Astrocyte (in vitro differentiated cells and primary cell): Measurements from ENCODE around the gene CTBP2. TPM values are rescaled to one million over a fixed set of nuclear protein-coding genes. Genes with fewer than 3 reads are reported as not detected.

Experiments used
- DNase-seq: peaks from one replicate; pipeline ENCODE4 v3.0.0-alpha.2; 2010; ENCODE audit warnings: low read depth
- FAIRE-seq: peaks from 2 replicates; lab custom pipeline; 2011; peaks lifted over from hg19 to GRCh38; lab: Jason Lieb, UNC
- H2AFZ ChIP-seq: 2 replicates; pipeline ENCODE4 v1.6.0; 2012; ENCODE audit warnings: low read depth, low read length, inconsistent platforms
- H3K27ac ChIP-seq: 2 replicates; pipeline ENCODE4 v1.5.1; 2011; ENCODE audit warnings: low read depth, low read length, inconsistent platforms
- H3K27me3 ChIP-seq: 2 replicates; pipeline ENCODE4 v1.6.0; 2011; ENCODE audit warnings: low read length, inconsistent platforms; ENCODE audit not compliant: insufficient read depth
- H3K36me3 ChIP-seq: 2 replicates; pipeline ENCODE4 v1.5.1; 2011; ENCODE audit warnings: low read length, inconsistent platforms; ENCODE audit not compliant: insufficient read depth
- H3K4me1 ChIP-seq: 2 replicates; pipeline ENCODE4 v1.5.1; 2011; ENCODE audit warnings: low read length, inconsistent platforms; ENCODE audit not compliant: insufficient read depth
- H3K4me2 ChIP-seq: 2 replicates; pipeline ENCODE4 v1.6.0; 2012; ENCODE audit warnings: low read length, inconsistent platforms
- H3K4me3 ChIP-seq: 2 replicates; pipeline ENCODE4 v1.5.1; 2011; ENCODE audit warnings: low read depth, mild to moderate bottlenecking, low read length, inconsistent platforms; ENCODE audit not compliant: insufficient read depth
- H3K79me2 ChIP-seq: 2 replicates; pipeline ENCODE4 v1.6.0; 2012; ENCODE audit warnings: mild to moderate bottlenecking, low read length, inconsistent platforms; ENCODE audit not compliant: insufficient read depth
- H3K9ac ChIP-seq: 2 replicates; pipeline ENCODE4 v1.6.0; 2012; ENCODE audit warnings: mild to moderate bottlenecking, low read length, inconsistent platforms
- H3K9me3 ChIP-seq: 2 replicates; pipeline ENCODE4 v1.5.1; 2012; ENCODE audit warnings: low read depth, mild to moderate bottlenecking, low read length, inconsistent platforms; ENCODE audit not compliant: insufficient read depth
- H4K20me1 ChIP-seq: 2 replicates; pipeline ENCODE4 v1.6.0; 2012; ENCODE audit warnings: low read length, inconsistent platforms; ENCODE audit not compliant: insufficient read depth
- H3K27ac Mint-ChIP-seq: one replicate; pipeline ENCODE4 v1.8.0; 2021; ENCODE audit warnings: mild to moderate bottlenecking, mixed read lengths; ENCODE audit not compliant: unreplicated experiment
- H3K27me3 Mint-ChIP-seq: one replicate; pipeline ENCODE4 v1.8.0; 2021; ENCODE audit warnings: low read depth, mixed read lengths; ENCODE audit not compliant: unreplicated experiment
- H3K36me3 Mint-ChIP-seq: one replicate; pipeline ENCODE4 v1.8.0; 2021; ENCODE audit warnings: low read depth, mixed read lengths; ENCODE audit not compliant: unreplicated experiment
- H3K4me1 Mint-ChIP-seq: one replicate; pipeline ENCODE4 v1.8.0; 2021; ENCODE audit warnings: low read depth, mixed read lengths; ENCODE audit not compliant: unreplicated experiment
- H3K4me3 Mint-ChIP-seq: one replicate; pipeline ENCODE4 v1.8.0; 2021; ENCODE audit warnings: mild to moderate bottlenecking, moderate library complexity, mixed read lengths; ENCODE audit not compliant: unreplicated experiment
- H3K9me3 Mint-ChIP-seq: one replicate; pipeline ENCODE4 v1.8.0; 2021; ENCODE audit warnings: mild to moderate bottlenecking, mixed read lengths; ENCODE audit not compliant: unreplicated experiment
- EZH2 ChIP-seq: IDR thresholded peaks from 2 replicates; pipeline ENCODE4 v1.6.1; 2012; ENCODE audit warnings: mild to moderate bottlenecking, low read length, inconsistent platforms; ENCODE audit not compliant: insufficient read depth
- total RNA-seq: library from RNA; stranded (reverse); gene quantifications from 2 replicates; pipeline ENCODE4 v1.2.1, GENCODE V29; 2021
- TF ChIP-seq, protein P1 (sequence below): IDR thresholded peaks from 2 replicates; pipeline ENCODE4 v1.5.1; 2011; ENCODE audit warnings: low read depth, mild to moderate bottlenecking, inconsistent platforms, low read length, moderate library complexity; ENCODE audit not compliant: insufficient read depth

CTBP2 gene
- total RNA-seq, 1 donor from 2014 or later = 109 TPM

DNA sequence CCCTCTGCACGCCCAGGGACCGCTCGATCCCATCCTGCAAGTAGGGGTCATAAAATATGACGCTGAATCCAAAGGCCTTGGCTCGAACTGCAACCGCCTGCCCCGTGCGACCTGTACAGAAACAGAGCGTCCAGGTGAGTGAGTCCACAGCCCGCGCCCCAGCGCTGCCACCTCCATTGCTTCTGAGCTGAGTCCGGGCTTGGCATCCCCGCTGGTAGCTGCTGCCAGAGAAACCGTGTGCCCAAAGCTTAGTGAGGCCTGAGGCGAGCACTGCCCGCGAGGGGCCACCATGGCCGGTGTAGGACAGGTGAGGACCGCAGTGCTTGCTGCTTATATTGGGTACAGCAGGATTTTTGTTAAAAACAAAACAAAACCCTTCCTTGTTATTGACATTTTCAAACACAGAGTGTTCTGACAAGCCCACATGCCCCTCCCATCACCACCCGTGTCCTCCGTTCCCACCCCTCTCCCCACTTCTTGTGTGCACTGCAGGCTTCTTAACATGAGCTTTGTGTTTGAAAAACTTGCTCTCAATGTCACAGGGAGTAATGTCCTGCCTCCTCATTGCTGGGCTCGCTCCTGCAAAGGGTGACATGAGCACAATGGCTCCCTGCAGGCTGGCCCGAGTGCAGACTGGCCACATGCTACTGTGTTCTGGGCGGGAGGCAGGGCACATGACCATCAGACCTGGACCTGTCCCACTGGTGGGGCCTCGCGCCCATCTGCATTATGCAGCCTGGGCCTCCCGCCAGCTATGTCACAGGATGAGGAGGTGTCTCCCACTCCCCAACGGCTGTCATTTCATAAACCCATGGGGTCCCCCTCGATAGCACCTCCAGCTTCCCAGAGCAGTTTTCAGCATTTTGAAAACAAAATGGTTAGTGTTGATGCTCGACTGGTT, 165.5 kb downstream of the CTBP2 start:
- no peak overlapping the region for H3K9ac ChIP-seq
- FAIRE-seq (no peak), DNase-seq (no peak)
- TF ChIP-seq, protein P1, sequence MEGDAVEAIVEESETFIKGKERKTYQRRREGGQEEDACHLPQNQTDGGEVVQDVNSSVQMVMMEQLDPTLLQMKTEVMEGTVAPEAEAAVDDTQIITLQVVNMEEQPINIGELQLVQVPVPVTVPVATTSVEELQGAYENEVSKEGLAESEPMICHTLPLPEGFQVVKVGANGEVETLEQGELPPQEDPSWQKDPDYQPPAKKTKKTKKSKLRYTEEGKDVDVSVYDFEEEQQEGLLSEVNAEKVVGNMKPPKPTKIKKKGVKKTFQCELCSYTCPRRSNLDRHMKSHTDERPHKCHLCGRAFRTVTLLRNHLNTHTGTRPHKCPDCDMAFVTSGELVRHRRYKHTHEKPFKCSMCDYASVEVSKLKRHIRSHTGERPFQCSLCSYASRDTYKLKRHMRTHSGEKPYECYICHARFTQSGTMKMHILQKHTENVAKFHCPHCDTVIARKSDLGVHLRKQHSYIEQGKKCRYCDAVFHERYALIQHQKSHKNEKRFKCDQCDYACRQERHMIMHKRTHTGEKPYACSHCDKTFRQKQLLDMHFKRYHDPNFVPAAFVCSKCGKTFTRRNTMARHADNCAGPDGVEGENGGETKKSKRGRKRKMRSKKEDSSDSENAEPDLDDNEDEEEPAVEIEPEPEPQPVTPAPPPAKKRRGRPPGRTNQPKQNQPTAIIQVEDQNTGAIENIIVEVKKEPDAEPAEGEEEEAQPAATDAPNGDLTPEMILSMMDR = no peak
- no peak for TF ChIP-seq EZH2
- no peak overlapping the region for H3K4me2 ChIP-seq
- peaks cover 74% of the 10 kb centered on the region for H4K20me1 ChIP-seq
- H2AFZ ChIP-seq = no peak overlapping the region
- no peak overlapping the region for H3K27ac ChIP-seq
- no peak overlapping the region for H3K4me3 ChIP-seq
- H3K27me3 Mint-ChIP-seq = no peaks in the 10 kb centered on the region
- peaks cover 5% of the 10 kb centered on the region for H3K4me1 ChIP-seq
- no peaks in the 10 kb centered on the region for H3K27me3 ChIP-seq
- H3K4me3 Mint-ChIP-seq = no peak overlapping the region
- H3K9me3 Mint-ChIP-seq = no peaks in the 10 kb centered on the region
- H3K4me1 Mint-ChIP-seq = peaks cover 2% of the 10 kb centered on the region
- H3K79me2 ChIP-seq = peaks cover 24% of the 10 kb centered on the region
- H3K9me3 ChIP-seq = no peaks in the 10 kb centered on the region
- H3K36me3 Mint-ChIP-seq = peaks cover 15% of the 10 kb centered on the region
- no peak overlapping the region for H3K27ac Mint-ChIP-seq
- H3K36me3 ChIP-seq = peaks cover 29% of the 10 kb centered on the region

DNA sequence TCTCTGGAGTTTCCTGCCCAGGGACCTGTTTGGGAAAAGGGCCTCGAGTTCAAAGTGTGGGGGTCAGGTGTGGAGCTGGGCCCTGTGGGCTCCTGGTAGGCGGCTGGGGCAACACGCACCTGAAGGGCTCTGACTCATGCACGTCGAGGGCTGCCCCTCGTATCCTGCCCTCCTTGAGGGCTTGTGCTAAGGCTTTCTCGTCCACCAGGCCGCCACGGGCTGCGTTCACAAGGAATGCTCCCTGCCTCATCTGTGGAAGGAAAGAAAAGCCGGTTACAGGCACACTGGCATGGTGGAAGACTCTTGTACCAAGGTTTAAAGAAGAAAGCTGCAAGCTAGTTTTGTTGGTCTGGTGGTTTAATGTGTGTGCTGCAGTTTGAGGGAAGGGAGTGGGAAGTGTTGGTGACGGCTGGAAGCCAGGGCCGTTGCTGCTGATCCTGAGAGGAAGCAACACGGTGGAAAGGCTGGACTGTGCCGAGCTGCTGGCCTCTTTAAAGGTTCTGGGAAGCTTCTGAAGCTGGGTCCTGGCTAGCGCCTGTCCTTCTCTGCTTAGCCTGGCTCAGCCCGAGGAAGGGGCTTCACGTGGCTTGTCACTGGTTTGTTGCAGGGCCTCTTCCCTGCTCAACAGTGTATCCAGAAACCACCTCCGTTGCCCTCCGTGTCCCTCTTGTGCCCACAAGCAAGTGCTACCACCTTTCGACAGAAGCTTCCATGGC, 166.5 kb downstream of the CTBP2 start:
- no peaks in the 10 kb centered on the region for H3K9me3 Mint-ChIP-seq
- H3K36me3 Mint-ChIP-seq = peaks cover 22% of the 10 kb centered on the region
- TF ChIP-seq EZH2 = no peak
- TF ChIP-seq, protein P1 = no peak
- Histone ChIP-seq H3K36me3 (peaks cover 32% of the 10 kb centered on the region), H3K9me3 (no peaks in the 10 kb centered on the region), H3K9ac (no peak overlapping the region), H3K79me2 (peaks cover 19% of the 10 kb centered on the region), H3K27me3 (no peaks in the 10 kb centered on the region), H3K4me1 (no peaks in the 10 kb centered on the region), H3K4me2 (no peak overlapping the region), H3K4me3 (no peak overlapping the region), H3K27ac (no peak overlapping the region), H4K20me1 (peaks cover 68% of the 10 kb centered on the region), H2AFZ (no peak overlapping the region)
- H3K27ac Mint-ChIP-seq = no peak overlapping the region
- FAIRE-seq (no peak), DNase-seq (no peak)
- H3K4me1 Mint-ChIP-seq = no peaks in the 10 kb centered on the region
- H3K27me3 Mint-ChIP-seq = no peaks in the 10 kb centered on the region
- H3K4me3 Mint-ChIP-seq = no peak overlapping the region
